T-cell (primary cell): ENCODE measurements around the gene PROK1. TPM values are rescaled to one million over a fixed set of nuclear protein-coding genes. Genes with fewer than 3 reads are reported as not detected.

Experiments
- ATAC-seq, 4 experiments: fragments of 200-7000 bp in 3 of 4; fragments of 150-1000 bp in 1 of 4; cut with Tn5 transposase; replicated peaks in 1 of 4; 1 replicate in 3 of 4; 2 replicates in 1 of 4; pipeline ENCODE4 v1.10.0; 2021; ENCODE audit warnings: moderate library complexity in 3 of 4, mild to moderate bottlenecking in 2 of 4, moderate number of reproducible peaks in 1 of 4
- CTCF ChIA-PET, 2 donors: fragments of 300-600 bp; sonication (Branson Sonifier 250); formaldehyde crosslinking; loops; one replicate each; lab custom pipeline; 2022; ENCODE audit warnings: antibody characterized with exemption in 2 of 2; lab: Charles Lee
- POLR2A ChIA-PET, 2 donors: fragments of 300-600 bp; sonication (Branson Sonifier 250); formaldehyde crosslinking; loops; one replicate each; lab custom pipeline; 2022; ENCODE audit warnings: antibody characterized with exemption in 2 of 2; lab: Charles Lee
- DNase-seq, 35 experiments: peaks; one replicate each; pipeline versions ENCODE4 v3.0.0 to v3.0.0-alpha.2; 2013 to 2023
- H3K27ac ChIP-seq: one replicate; pipeline ENCODE4 v1.5.1; 2013; ENCODE audit warnings: low read length
- H3K27me3 ChIP-seq, 2 experiments: replicated peaks in 1 of 2; 1 replicate in 1 of 2; 2 replicates in 1 of 2; pipeline versions ENCODE4 v1.6.1 to v1.7.0; 2013; ENCODE audit warnings: low read length in 1 of 2, mixed read lengths in 1 of 2; ENCODE audit not compliant: control insufficient read depth in 2 of 2, insufficient read depth in 2 of 2; ENCODE audit errors: extremely low read depth in 1 of 2
- H3K36me3 ChIP-seq, 2 donors: 1 replicate in 1 of 2; 2 replicates in 1 of 2; pipeline versions ENCODE4 v1.6.1 to v1.7.0; 2013; ENCODE audit warnings: low read length in 1 of 2; ENCODE audit not compliant: control insufficient read depth in 2 of 2, insufficient read depth in 1 of 2; ENCODE audit errors: extremely low read depth in 1 of 2
- H3K4me1 ChIP-seq, 2 experiments: 1 replicate in 1 of 2; 2 replicates in 1 of 2; pipeline versions ENCODE4 v1.6.1 to v1.7.0; 2013; ENCODE audit warnings: low read length in 2 of 2, mixed read lengths in 1 of 2; ENCODE audit not compliant: insufficient read depth in 2 of 2, control insufficient read depth in 1 of 2; ENCODE audit errors: extremely low read depth in 1 of 2
- H3K4me3 ChIP-seq, 2 donors: 1 replicate in 1 of 2; 2 replicates in 1 of 2; pipeline versions ENCODE4 v1.5.1 to v1.7.0; 2013; ENCODE audit warnings: mild to moderate bottlenecking in 2 of 2, low read length in 1 of 2, moderate library complexity in 1 of 2; ENCODE audit not compliant: control insufficient read depth in 1 of 2; ENCODE audit errors: extremely low read depth in 1 of 2
- H3K9me3 ChIP-seq: 2 replicates; pipeline ENCODE4 v1.7.0; 2013
- H3K27ac Mint-ChIP-seq, 2 donors: one replicate each; pipeline ENCODE4 v1.8.0; 2020 to 2021; ENCODE audit warnings: mild to moderate bottlenecking in 2 of 2, mixed read lengths in 2 of 2
- H3K27me3 Mint-ChIP-seq, 2 donors: one replicate each; pipeline ENCODE4 v1.8.0; 2021 to 2022; ENCODE audit warnings: mixed read lengths in 2 of 2
- H3K36me3 Mint-ChIP-seq: one replicate; pipeline ENCODE4 v1.8.0; 2021; ENCODE audit warnings: mixed read lengths
- H3K4me1 Mint-ChIP-seq, 3 donors: one replicate each; pipeline ENCODE4 v1.8.0; 2020 to 2022; ENCODE audit warnings: mixed read lengths in 3 of 3, mild to moderate bottlenecking in 1 of 3
- H3K4me3 Mint-ChIP-seq, 3 donors: one replicate each; pipeline ENCODE4 v1.8.0; 2020 to 2022; ENCODE audit warnings: mild to moderate bottlenecking in 3 of 3, mixed read lengths in 3 of 3, moderate library complexity in 3 of 3
- H3K9me3 Mint-ChIP-seq, 3 donors: one replicate each; pipeline ENCODE4 v1.8.0; 2020 to 2022; ENCODE audit warnings: mixed read lengths in 3 of 3
- WGBS: methylation state at CpG from one replicate; pipeline ENCODE4 v1.1.5; 2013; ENCODE audit warnings: missing lambda C conversion rate; ENCODE audit not compliant: insufficient coverage; 5-methylcytosine and 5-hydroxymethylcytosine counted together
- total RNA-seq, 35 experiments: library from RNA in 6 of 35; stranded (reverse) in 6 of 35; fragments of 120-200 nt in 1 of 35; gene quantifications; one replicate each; pipeline versions ENCODE4 v1.2.1 to v1.2.4 and lab custom pipeline; 2013 to 2026

PROK1 gene
- total RNA-seq, 5 donors from 2014 or later (not counting 1 experiment from before 2014, with no cell fraction given) = 0.20 TPM; not detected in 4

DNA sequence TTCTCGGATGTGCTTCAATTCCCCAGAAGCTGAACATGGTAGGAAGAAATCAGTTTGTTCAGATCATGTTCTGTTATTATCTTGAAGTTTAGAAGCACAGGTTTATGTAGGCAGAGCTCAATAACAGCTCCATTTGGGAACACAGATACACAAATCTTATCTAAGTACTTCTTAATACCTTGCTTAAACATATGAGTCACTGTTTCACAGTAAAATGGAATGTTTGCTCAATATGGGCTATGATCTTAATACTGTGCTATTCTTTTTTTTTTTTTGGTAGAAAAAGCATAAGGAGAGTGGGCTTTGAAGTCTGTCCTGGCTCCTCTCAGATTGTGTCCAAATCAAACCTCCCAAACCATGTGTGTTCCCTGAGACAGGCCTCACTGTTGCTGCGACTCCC lies 13.4 kb downstream of the PROK1 start:
- Mint-ChIP-seq H3K36me3 (no peaks in the 10 kb centered on the region), H3K4me1 (no peaks in the 10 kb centered on the region), H3K9me3 (no peaks in the 10 kb centered on the region), H3K4me3 (no peak overlapping the region), H3K27ac (no peak overlapping the region), H3K27me3 (peaks cover 3 to 4% of the 10 kb centered on the region in 2 donors)
- H3K36me3 ChIP-seq = no peaks in the 10 kb centered on the region
- peaks cover 0 to 11% of the 10 kb centered on the region in 2 experiments for H3K27me3 ChIP-seq
- no peak overlapping the region for H3K27ac ChIP-seq
- ChIA-PET POLR2A (interaction anchor here in 1 of 2 donors (0.5 kb wide), 1 partner anchor 122 kb away, joined by 4 read pairs; no protein-coding TSS in a partner anchor), CTCF (interaction anchor here in 1 of 2 donors (1.1 kb wide), 2 partner anchors 31 to 252 kb away, joined by 3 read pairs; no protein-coding TSS in a partner anchor)
- no peak for DNase-seq
- WGBS = 83% methylated on average over 1 of the region's 2 CpGs
- H3K4me1 ChIP-seq = no peaks in the 10 kb centered on the region
- no peak overlapping the region for H3K4me3 ChIP-seq
- no peak for ATAC-seq
- H3K9me3 ChIP-seq = no peaks in the 10 kb centered on the region

DNA sequence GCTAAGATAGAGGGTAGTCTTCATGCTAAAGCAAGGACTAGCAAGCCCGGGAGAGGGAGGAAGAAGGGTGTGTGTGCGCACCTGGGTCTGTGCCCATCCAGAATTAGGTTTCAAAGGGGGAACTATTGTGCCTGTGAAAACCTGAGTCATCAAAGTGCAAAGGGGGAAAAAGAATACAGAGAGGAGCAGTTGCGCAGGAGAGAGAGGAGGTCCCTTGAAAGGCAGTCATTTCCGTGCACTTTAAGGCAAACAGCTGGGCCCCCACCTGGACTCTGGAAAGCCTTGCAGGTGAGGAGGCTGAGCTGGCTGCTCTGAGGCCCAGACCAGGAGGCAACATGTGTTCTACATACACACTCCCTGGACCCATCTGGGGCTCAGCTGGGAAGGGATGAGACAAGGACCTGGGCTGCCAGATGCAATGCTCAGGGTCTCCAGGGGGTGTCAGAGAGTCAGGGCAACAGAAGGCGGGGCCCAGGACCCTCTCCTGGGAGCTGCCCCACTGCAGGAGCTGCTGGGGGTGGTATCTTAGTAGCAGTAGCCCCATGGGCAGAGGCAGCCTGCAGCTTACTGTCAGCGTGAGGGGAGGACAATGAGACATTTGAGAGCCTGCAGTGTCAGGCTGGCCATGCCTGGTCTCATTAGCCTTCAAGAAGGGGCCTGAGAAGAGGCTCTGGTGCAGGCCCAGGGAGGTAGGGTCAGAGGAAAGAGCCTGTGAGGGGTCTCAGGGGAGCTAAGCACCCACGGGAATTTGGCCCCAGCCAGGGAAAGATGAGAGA lies 14.3 kb downstream of the PROK1 start:
- Mint-ChIP-seq H3K4me3 (no peak overlapping the region), H3K4me1 (no peaks in the 10 kb centered on the region), H3K9me3 (no peaks in the 10 kb centered on the region), H3K27ac (no peak overlapping the region), H3K36me3 (no peaks in the 10 kb centered on the region), H3K27me3 (peaks cover 3 to 4% of the 10 kb centered on the region in 2 donors)
- ChIA-PET CTCF (interaction anchor here in 1 of 2 donors (1.1 kb wide), 1 partner anchor 253 kb away, joined by 3 read pairs; no protein-coding TSS in a partner anchor), POLR2A (no interaction called here)
- no peaks in the 10 kb centered on the region for H3K36me3 ChIP-seq
- peaks cover 0 to 9% of the 10 kb centered on the region in 2 experiments for H3K27me3 ChIP-seq
- DNase-seq = no peak
- no peaks in the 10 kb centered on the region for H3K9me3 ChIP-seq
- no peak overlapping the region for H3K27ac ChIP-seq
- no peak for ATAC-seq
- H3K4me3 ChIP-seq = no peak overlapping the region
- 76% methylated on average over 7 of the region's 7 CpGs for WGBS
- no peaks in the 10 kb centered on the region for H3K4me1 ChIP-seq

DNA sequence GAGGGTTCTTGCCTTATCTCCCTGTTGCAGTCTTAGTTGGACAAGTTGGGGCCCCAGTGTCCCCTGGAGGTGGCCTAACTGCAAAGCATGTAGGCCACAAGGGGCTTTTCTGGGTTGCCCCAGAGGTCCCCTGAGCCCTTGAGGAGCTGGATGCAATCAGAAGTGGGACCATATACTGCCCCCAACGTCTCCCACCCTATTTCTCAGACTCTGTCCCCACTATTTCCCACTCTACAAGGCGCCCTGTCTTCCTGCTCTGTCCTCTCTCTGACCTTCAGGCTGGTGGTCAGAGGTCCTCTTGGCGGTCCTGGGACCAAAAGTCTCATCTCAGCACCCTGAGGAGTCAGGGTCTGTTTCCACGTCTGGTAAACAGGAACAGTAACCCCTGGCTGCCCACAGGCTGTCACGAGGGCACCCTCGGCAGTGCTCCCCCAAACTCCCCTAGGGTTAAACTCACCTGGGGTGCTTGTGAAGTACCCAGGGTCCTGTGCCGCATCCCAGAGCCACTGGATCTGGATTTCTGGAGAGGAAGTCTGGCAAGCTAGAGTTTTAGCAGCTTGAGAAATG lies 14.9 kb downstream of the PROK1 start:
- Mint-ChIP-seq H3K9me3 (no peaks in the 10 kb centered on the region), H3K36me3 (no peaks in the 10 kb centered on the region), H3K27me3 (peaks cover 3 to 8% of the 10 kb centered on the region in 2 donors), H3K27ac (no peak overlapping the region), H3K4me3 (no peak overlapping the region), H3K4me1 (no peaks in the 10 kb centered on the region)
- ChIA-PET POLR2A (no interaction called here), CTCF (no interaction called here)
- ATAC-seq = no peak
- H3K27me3 ChIP-seq = peaks cover 0 to 6% of the 10 kb centered on the region in 2 experiments
- H3K9me3 ChIP-seq = no peaks in the 10 kb centered on the region
- 58% methylated on average over 2 of the region's 7 CpGs for WGBS
- no peak overlapping the region for H3K4me3 ChIP-seq
- H3K27ac ChIP-seq = no peak overlapping the region
- H3K4me1 ChIP-seq = no peaks in the 10 kb centered on the region
- no peak for DNase-seq
- H3K36me3 ChIP-seq = no peaks in the 10 kb centered on the region

DNA sequence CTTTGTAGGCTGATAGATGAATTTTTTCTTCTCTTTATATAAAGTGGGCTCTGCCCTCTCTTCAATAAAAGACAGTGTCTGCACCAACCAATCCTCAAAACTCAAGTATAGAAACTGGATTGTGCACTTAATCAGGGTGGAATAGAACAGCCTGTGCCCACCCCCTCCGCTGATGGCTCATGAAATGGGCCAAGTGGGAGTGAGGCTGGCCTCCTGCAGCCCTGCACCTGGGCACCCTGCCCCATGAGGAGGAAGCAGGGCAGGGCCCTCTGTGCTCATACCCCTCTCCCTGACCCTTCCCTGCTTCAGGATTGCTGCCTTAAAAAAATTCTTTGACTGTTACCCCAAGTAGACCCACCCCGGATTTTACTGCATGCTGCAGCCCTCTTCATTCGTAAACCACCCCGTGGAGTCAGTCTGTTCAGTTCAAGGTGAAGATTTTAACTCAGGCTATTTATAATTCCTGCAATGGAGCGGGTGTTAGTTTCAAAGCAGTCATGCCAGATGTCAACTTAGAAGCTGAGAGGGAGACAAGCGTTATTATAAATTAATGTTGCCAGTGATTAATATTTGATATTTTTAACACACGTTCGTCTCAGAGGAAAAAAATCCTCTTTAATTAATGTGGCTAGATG lies 15.8 kb downstream of the PROK1 start:
- ATAC-seq (no peak), DNase-seq (no peak)
- no peaks in the 10 kb centered on the region for H3K36me3 ChIP-seq
- no peaks in the 10 kb centered on the region for H3K9me3 ChIP-seq
- no peak overlapping the region for H3K4me3 Mint-ChIP-seq
- H3K27ac ChIP-seq = no peak overlapping the region
- H3K36me3 Mint-ChIP-seq = no peaks in the 10 kb centered on the region
- CTCF ChIA-PET = no interaction called here
- no peaks in the 10 kb centered on the region for H3K9me3 Mint-ChIP-seq
- no peak overlapping the region for H3K4me3 ChIP-seq
- H3K27me3 ChIP-seq = peaks cover 0 to 6% of the 10 kb centered on the region in 2 experiments
- no peaks in the 10 kb centered on the region for H3K4me1 Mint-ChIP-seq
- H3K27ac Mint-ChIP-seq = no peak overlapping the region
- POLR2A ChIA-PET = no interaction called here
- 100% methylated on average over 4 of the region's 8 CpGs for WGBS
- peaks cover 3 to 14% of the 10 kb centered on the region in 2 donors for H3K27me3 Mint-ChIP-seq
- H3K4me1 ChIP-seq = no peaks in the 10 kb centered on the region

DNA sequence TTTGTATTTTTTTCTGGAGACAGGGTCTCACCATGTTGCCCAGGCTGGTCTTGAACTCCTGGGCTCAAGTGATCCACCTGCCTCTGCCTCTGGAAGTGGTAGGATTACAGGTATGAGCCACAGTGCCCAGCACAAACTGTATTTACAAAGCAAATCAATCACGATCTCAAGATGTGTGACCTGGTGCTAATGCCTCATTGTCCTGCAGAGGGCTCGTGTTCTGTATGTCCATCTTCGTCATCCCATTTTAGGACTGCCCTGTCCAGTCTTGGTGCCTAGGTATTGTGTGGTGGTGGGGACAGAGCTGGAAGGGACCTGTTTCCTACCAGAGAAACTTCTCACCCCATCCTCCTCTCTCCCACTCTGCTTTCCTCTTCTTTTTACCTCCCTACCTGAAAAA lies 20.2 kb downstream of the PROK1 start:
- H3K27me3 ChIP-seq = peaks cover 0 to 16% of the 10 kb centered on the region in 2 experiments
- no peak for ATAC-seq
- H3K4me3 ChIP-seq = no peak overlapping the region
- DNase-seq = no peak
- POLR2A ChIA-PET = no interaction called here
- Mint-ChIP-seq H3K36me3 (no peaks in the 10 kb centered on the region), H3K27me3 (peaks cover 0 to 13% of the 10 kb centered on the region in 2 donors), H3K4me3 (no peak overlapping the region), H3K4me1 (no peaks in the 10 kb centered on the region), H3K9me3 (no peaks in the 10 kb centered on the region), H3K27ac (no peak overlapping the region)
- no peaks in the 10 kb centered on the region for H3K9me3 ChIP-seq
- CTCF ChIA-PET = no interaction called here
- H3K36me3 ChIP-seq = no peaks in the 10 kb centered on the region
- WGBS = no CpG with 5 or more reads among the region's 3 CpGs
- no peak overlapping the region for H3K27ac ChIP-seq
- no peaks in the 10 kb centered on the region for H3K4me1 ChIP-seq

DNA sequence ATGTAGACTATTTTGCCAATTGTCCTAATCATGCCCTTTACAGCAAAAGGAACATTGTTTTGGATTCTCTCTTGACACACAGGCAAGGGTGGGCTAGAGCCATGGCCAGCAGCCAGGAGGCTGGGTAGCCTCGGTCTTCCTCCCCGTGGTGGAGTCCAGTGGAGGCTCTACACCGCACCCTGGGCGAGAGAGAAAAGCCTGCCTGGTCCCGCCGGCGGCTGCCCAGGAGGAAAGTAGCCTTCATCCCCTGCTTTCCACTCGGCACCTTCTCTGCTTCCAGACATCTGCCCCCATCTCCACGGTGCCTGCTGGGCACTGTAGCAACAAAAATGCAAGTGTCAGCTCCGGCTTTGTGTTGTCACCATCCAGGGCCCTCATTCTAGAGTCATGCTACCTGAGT lies 21.6 kb downstream of the PROK1 start:
- Histone ChIP-seq H3K27me3 (peaks cover 0 to 14% of the 10 kb centered on the region in 2 experiments), H3K4me3 (no peak overlapping the region), H3K36me3 (no peaks in the 10 kb centered on the region), H3K27ac (no peak overlapping the region), H3K4me1 (no peaks in the 10 kb centered on the region), H3K9me3 (no peaks in the 10 kb centered on the region)
- Mint-ChIP-seq H3K36me3 (no peaks in the 10 kb centered on the region), H3K27me3 (peaks cover 0 to 13% of the 10 kb centered on the region in 2 donors), H3K27ac (no peak overlapping the region), H3K9me3 (no peaks in the 10 kb centered on the region), H3K4me3 (no peak overlapping the region), H3K4me1 (no peaks in the 10 kb centered on the region)
- POLR2A ChIA-PET = no interaction called here
- ATAC-seq (no peak), DNase-seq (no peak)
- 78% methylated on average over 7 of the region's 10 CpGs for WGBS
- CTCF ChIA-PET = interaction anchor here in 1 of 2 donors (1.0 kb wide), 1 partner anchor 12 kb away, joined by 3 read pairs; no protein-coding TSS in a partner anchor
